Measurements from ENCODE around the gene ROCK2. TPM values are rescaled to one million over a fixed set of nuclear protein-coding genes. Genes with fewer than 3 reads are reported as not detected.
"Not testable (repeated sequence)": the region's sequence is repeated elsewhere in the genome, so short reads cannot be mapped to it uniquely, and the experiment has no call there.

ROCK2 gene
- total and polyA plus RNA-seq, 2 of the 13 experiments (the other 11 are each of a cell fraction or from before 2014, with no cell fraction given): 38.1 to 119 TPM

- H3K36me3 ChIP-seq (replicated peaks in 1 of 2; ENCODE audit: control insufficient read depth in 1 of 2, insufficient read depth in 2 of 2, low read length in 2 of 2); H3K27me3 ChIP-seq (ENCODE audit: control insufficient read depth in 1 of 2, insufficient read depth in 2 of 2, low read length in 2 of 2); ATAC-seq; CTCF ChIA-PET (ENCODE audit: low intra/inter-chr PET ratio, low total read pairs); in situ Hi-C loops (cut with HindIII; ENCODE audit: extremely low pct_ligation_motif_present, low pct_unique_long_range_greater_than_20kb); H3K4me3 ChIP-seq (replicated peaks in 1 of 3; ENCODE audit: insufficient read depth in 1 of 3, low read depth in 2 of 3, low read length in 3 of 3); H3K27ac ChIP-seq (ENCODE audit: extremely low read length, insufficient read depth, low read length); intact Hi-C loops (cut with micrococcal nuclease; ENCODE audit: unreplicated experiment); BruUV-seq (replicated peaks); DNase-seq (ENCODE audit: low spot score); H2AFZ ChIP-seq (ENCODE audit: low read length); H3K9ac ChIP-seq (ENCODE audit: insufficient read depth, low read depth, low read length); H3K4me2 ChIP-seq (ENCODE audit: low read depth, low read length); FAIRE-seq; H3K9me3 ChIP-seq (ENCODE audit: low read length): not testable (repeated sequence)
- POLR2A ChIA-PET: interaction anchor here (0.7 to 1.4 kb wide), 2 partner anchors 16 to 17 kb away, joined by 3 read pairs; partner anchors contain the start of gene ROCK2
- peaks cover 82% of the 10 kb centered on the region for H3K4me1 ChIP-seq (ENCODE audit: insufficient read depth, low read length)
- peaks cover 93% of the 10 kb centered on the region for H4K20me1 ChIP-seq (ENCODE audit: insufficient read depth, low read length)
- H3K79me2 ChIP-seq (ENCODE audit: insufficient read depth, low read length): peaks cover 94% of the 10 kb centered on the region
- WGBS (ENCODE audit: low lambda C conversion rate): 33% methylated on average over 1 of the region's 1 CpG
Observed at GRCh38 chr2:11328522-11328921, 15.9 kb downstream of the ROCK2 start.

GRCh38 chr2:11327871-11328270 lies 16.6 kb downstream of the ROCK2 start:
- peaks cover 93% of the 10 kb centered on the region for H4K20me1 ChIP-seq (ENCODE audit: insufficient read depth, low read length)
- POLR2A ChIA-PET: interaction anchor here (0.7 to 1.4 kb wide), 2 partner anchors 16 to 18 kb away, joined by 3 read pairs; partner anchors contain the start of gene ROCK2
- H3K27me3 ChIP-seq (ENCODE audit: control insufficient read depth in 1 of 2, insufficient read depth in 2 of 2, low read length in 2 of 2): no peaks in the 10 kb centered on the region
- FAIRE-seq (no peak), DNase-seq (ENCODE audit: low spot score) (no peak), ATAC-seq (no peak)
- TSS peak; percentile 1 for BruUV-seq (replicated peaks)
- no peak overlapping the region for H3K27ac ChIP-seq (ENCODE audit: extremely low read length, insufficient read depth, low read length)
- H2AFZ ChIP-seq (ENCODE audit: low read length): no peak overlapping the region
- WGBS (ENCODE audit: low lambda C conversion rate): 88% methylated on average over 2 of the region's 2 CpGs
- peaks cover 75% of the 10 kb centered on the region for H3K4me1 ChIP-seq (ENCODE audit: insufficient read depth, low read length)
- no peak overlapping the region for H3K9ac ChIP-seq (ENCODE audit: insufficient read depth, low read depth, low read length)
- no peaks in the 10 kb centered on the region for H3K9me3 ChIP-seq (ENCODE audit: low read length)
- in situ Hi-C loops (cut with HindIII; ENCODE audit: extremely low pct_ligation_motif_present, low pct_unique_long_range_greater_than_20kb) (no loop called here), intact Hi-C loops (cut with micrococcal nuclease; ENCODE audit: unreplicated experiment) (no loop called here)
- CTCF ChIA-PET (ENCODE audit: low intra/inter-chr PET ratio, low total read pairs): no interaction called here
- no peak overlapping the region for H3K4me2 ChIP-seq (ENCODE audit: low read depth, low read length)
- H3K4me3 ChIP-seq (replicated peaks in 1 of 3; ENCODE audit: insufficient read depth in 1 of 3, low read depth in 2 of 3, low read length in 3 of 3): no peak overlapping the region
- peaks cover 0 to 2% of the 10 kb centered on the region in 2 experiments; a peak in 4 of 5 replicates for H3K36me3 ChIP-seq (replicated peaks in 1 of 2; ENCODE audit: control insufficient read depth in 1 of 2, insufficient read depth in 2 of 2, low read length in 2 of 2)
- H3K79me2 ChIP-seq (ENCODE audit: insufficient read depth, low read length): peaks cover 94% of the 10 kb centered on the region
- TF ChIP-seq ZNF572 (CRISPR knock-in tag; IDR thresholded peaks at IDR 0.05): no peak
- no peak for TF ChIP-seq ZNF276 (CRISPR knock-in tag; IDR thresholded peaks at IDR 0.05; ENCODE audit: low read depth)
- TF ChIP-seq ZNF605 (CRISPR knock-in tag; IDR thresholded peaks at IDR 0.05): no peak
- no peak for TF ChIP-seq ZNF256 (CRISPR knock-in tag; conservative IDR thresholded peaks at IDR 0.05)
- TF ChIP-seq KLF12 (CRISPR knock-in tag; IDR thresholded peaks at IDR 0.05; ENCODE audit: borderline replicate concordance): no peak
- TF ChIP-seq ZNF17 (CRISPR knock-in tag; IDR thresholded peaks at IDR 0.05): no peak
- no peak for TF ChIP-seq SRSF4 (IDR thresholded peaks at IDR 0.05; ENCODE audit: low read depth, low read length, poor library complexity, severe bottlenecking)
- no peak for TF ChIP-seq ZBTB1 (CRISPR knock-in tag; IDR thresholded peaks at IDR 0.05; ENCODE audit: borderline replicate concordance)
- no peak for TF ChIP-seq RBM22 (optimal IDR thresholded peaks at IDR 0.05; ENCODE audit: low read length)
- no peak for TF ChIP-seq ZBTB37 (CRISPR knock-in tag; IDR thresholded peaks at IDR 0.05)
- no peak for TF ChIP-seq ATF4 (CRISPR knock-in tag; IDR thresholded peaks at IDR 0.05)

Data from HepG2 (cell line).